HG03378 (cell line): ENCODE data around the gene GTF3C2.
A peak's percentile ranks its signal among the peaks of the same experiment; 100 is the strongest.
"Not testable (repeated sequence)": the region's sequence is repeated elsewhere in the genome, so short reads cannot be mapped to it uniquely, and the experiment has no call there.

ENCODE experiments used
- ATAC-seq: cut with Tn5 transposase; IDR thresholded peaks from one replicate; pipeline ENCODE4 v1.9.1; 2021; ENCODE audit warnings: mild to moderate bottlenecking, moderate library complexity; ENCODE audit not compliant: unreplicated experiment

Gene GTF3C2

DNA sequence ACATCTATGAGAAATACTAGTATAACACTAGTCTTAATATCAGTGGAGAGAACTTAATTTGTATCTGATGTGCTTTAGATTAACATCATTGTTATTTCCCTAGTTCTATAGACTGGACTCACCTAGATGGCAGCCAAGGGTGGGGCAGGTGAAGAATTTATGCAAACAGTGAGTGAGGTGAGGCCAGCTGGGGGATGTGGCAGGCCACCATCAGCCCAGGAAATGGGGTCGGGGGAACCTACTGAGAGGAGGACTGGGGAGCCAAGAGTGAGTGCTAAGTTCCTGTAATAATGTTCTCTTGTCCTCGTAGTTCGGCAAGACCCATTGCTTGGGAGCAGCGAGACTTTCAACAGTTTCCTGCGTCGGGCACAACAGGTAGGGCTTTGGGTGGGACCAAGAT, 16.4 kb upstream of the GTF3C2 start:
- ATAC-seq, result no peak

DNA sequence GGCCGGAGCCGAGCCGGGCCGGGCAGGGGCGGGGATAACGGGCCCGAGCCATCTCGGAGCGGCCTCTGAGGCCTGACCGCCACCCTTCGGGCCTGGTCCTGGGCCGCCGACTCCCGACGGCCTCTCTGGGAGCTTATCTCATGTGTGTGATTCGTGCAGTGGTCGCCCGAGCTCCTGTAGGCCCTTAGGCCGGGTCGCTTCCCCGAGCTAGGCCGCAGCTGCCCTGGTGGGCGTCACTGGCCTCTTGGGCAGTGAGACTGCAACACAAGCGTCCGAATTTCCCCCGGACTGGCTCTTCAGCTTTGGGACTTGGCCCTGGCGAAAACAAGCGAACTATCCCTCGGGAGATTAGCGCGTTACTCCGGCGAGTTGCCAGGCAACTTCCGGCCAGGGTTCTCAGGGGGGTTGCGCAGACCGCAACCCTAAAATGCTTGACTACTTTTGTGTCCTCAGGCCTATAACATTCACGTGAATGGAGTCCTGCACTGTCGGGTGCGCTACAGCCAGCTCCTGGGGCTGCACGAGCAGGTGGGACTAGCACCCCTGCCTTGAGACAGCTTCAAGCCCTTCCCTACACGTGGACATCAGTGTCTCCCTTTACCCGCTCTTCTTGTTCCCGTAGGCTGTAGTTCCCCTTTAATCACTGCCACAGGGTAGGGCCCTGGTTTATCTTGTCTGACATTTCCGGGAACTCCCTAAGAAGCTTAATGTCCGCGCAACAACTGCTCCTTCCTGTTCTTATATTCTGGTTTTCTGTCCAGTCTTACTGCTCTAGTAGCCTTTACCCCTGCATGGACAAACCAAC, 14.5 kb upstream of the GTF3C2 start:
- ATAC-seq, result peak; percentile 23

DNA sequence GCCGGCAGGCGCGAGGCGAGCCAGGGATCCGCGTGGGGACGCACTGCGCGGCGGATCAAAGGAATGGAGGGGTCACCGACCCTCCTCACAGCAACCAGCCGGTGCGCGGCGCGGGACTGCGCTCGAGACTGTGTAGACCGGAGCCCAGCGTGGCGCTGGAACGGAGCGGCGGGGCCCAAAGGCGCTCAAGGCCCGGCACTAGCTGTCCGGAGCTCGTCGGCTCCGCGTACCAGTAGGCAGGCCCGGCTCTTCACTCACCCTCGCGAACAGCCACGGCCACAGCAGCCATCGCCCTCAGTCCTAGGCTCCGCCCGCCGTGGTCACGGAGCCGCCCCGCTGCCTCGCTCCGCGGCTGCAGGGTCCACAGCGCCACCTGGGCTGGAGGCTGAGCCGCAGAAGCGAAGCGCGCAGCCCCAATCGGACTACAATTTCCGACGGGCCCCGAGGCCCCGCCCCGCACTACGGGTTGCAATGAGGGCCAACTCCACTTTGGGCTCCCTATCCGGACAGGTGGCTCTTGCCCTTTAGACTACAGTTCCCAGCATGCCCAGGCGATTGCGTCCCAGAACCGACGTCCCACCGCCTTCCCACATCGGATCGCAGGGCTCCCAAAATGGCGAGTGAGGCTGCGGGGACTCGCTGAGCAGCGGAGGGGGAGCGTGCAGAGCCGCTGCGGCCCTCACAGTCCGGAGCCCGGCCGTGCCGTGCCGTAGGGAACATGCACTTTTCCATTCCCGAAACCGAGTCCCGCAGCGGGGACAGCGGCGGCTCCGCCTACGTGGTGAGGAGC, 13.7 kb upstream of the GTF3C2 start, which contains the start of the genes EIF2B4 and SNX17:
Gene EIF2B4 (minus strand): TSS at position 313 of the 790 bp plus-strand sequence. CDS start 24 bp downstream, at position 289.
Gene SNX17 (plus strand): TSS at position 591 of the 790 bp plus-strand sequence. CDS start 128 bp downstream, at position 719.
- ATAC-seq, result peak; percentile 90

DNA sequence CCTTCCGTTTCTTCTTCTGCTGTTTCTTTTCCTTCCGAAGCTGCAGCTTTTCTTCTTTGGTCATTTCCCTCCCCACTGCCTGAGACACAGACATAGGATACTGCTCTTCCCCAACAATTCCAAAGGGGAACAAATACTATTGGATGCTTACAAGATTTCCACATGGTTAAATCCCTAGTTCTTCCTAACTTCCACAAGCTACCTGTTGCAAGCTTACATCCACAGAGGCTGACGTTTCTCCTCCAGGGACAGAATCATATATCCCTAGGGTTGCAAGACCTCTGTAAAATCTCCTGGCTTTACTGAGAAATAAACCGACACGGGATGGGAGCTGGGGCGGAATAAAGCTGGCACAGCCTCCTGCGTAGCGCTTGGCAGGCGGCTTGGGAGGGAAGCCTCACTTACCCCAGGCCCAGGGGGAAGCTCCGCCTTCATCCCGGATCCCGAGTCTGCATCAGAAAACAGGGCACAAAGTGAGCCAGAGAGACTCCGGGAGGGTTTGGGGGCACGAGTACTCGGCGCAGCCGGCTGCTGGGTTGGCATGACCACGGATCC, 13.0 kb upstream of the GTF3C2 start:
- no peak for ATAC-seq

DNA sequence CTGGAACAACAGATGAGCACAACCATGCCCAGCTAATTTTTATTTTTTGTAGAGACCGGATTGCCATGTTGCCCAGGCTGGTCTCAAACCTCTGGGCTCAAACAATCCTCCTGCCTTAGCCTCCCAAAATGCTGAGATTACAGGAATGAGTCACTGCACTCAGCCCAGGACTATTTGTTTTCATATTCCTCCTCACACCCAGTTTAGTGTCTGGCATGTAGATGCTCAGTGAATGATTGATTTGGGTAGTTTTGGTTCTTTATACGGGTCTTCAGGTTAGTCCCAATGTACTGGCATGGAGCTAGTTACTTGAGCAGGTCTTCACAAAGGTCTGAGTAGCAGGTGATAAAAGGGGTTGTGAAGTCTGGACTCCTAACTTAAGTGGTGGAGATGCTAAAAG, 7.4 kb upstream of the GTF3C2 start:
- ATAC-seq, result no peak

DNA sequence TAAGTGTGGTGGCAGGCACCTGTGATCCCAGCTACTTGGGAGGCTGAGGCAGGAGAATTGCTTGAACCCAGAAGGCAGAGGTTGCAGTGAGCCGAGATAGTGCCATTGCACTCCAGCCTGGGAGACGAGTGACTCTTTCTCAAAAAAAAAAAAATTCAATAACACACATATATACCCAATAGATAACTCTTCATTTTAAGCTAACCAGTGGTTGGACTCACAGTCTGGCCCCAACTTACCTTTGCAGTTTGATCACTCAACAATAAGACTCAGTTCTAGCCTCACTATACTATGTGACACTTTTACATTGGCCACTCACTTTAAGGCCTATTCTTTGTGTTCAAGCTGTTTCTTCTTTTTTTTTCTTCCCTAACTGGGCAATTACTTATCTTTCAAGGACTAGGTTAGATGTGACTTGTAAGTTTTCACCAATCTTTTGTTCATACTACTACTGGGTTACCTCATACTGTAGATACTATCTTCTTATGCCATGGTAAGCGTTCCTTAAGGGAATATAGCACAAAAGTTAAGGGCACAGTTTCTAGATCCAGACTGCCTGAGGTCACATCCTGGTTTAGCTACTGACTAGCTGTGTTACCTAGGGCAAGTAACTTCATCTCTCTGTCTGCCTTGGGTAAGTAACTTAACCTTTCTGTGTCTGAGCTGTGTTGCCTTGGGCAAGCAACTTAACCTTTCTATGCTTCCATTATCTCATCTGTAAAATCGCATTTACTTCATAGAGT, 6.3 kb upstream of the GTF3C2 start:
- ATAC-seq, result no peak

DNA sequence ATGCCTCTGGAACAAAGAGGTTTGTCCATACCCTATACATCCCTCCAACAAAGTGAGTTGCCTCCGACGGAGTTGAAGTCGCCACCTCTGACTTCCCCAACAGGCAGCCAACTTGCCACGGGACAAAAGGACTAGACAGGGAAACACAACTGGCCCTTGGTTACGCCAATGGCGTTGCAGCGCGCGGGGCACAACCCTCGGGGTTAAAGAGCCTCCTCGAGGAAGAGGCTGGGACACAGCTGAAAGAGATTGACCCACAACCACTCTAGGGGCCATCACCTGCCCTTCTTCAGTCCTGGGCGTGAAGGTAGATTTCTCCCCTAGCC, 545 bp downstream of the GTF3C2 start:
- peak; percentile 29 for ATAC-seq

DNA sequence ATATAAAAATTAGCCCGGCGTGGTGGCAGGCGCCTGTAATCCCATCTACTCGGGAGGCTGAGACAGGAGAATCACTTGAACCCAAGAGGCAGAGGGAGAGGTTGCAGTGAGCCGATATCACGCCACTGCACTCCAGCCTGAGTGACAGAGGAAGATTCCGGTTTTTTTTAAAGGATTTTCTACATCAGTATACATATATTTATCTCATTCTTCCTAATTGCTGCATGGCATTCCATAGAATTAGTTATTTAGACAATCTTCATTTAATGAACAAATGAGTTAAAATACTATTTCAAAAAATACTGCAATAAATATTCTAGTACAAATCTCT, 2.0 kb downstream of the GTF3C2 start:
- no peak for ATAC-seq

DNA sequence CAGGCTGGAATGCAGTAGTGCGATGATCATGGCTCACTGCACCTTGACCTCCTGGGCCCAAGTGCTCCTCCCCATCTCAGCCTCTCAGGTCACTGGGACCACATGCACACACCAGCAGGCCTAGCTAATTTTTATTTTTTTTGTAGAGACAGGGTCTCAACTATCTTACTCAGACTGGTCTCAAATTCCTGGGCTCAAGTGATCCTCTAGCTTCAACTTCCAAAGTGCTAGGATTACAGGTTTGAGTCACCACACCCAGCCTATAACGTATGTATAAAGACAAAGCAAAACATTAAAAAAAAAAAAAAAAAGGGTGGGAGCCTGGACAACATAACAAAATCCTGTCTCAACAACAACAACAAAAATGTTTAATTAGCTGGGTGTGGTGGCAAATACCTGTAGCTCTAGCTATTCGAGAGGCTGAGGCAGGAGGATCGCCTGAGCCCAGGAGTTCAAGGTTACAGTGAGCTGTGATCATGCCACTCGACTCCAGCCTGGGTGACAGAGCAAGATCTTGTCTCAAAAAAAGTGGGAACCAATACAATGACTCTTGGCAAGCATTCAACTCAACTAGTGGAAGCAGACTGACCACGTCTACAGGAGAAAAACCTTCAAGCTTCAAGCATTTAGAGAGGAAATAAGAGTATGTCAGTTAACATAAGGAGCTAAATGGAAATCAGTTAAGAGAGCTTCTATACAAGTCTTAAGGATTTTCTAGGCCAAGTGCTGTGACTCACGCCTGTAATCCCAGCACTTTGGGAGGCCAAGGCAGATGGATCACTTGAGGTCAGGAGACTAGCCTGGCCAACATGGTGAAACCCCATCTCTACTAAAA, 2.6 kb downstream of the GTF3C2 start:
- ATAC-seq, result no peak

DNA sequence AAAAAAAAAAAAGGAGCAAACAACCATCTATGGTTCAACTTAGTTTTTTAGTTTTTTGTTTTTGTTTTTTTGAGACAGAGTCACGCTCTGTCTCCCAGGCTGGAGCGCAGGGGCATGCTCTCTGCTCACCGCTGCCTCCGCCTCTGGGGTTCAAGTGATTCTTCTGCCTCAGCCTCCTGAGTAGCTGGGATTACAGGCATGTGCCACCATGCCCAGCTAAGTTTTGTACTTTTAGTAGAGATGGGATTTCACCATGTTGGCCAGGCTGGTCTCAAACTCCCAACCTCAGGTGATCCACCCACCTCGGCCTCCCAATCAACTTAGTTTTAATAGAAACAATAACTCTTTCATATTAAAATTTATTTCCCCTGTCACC, 3.2 kb downstream of the GTF3C2 start:
- ATAC-seq, result not testable (repeated sequence)

DNA sequence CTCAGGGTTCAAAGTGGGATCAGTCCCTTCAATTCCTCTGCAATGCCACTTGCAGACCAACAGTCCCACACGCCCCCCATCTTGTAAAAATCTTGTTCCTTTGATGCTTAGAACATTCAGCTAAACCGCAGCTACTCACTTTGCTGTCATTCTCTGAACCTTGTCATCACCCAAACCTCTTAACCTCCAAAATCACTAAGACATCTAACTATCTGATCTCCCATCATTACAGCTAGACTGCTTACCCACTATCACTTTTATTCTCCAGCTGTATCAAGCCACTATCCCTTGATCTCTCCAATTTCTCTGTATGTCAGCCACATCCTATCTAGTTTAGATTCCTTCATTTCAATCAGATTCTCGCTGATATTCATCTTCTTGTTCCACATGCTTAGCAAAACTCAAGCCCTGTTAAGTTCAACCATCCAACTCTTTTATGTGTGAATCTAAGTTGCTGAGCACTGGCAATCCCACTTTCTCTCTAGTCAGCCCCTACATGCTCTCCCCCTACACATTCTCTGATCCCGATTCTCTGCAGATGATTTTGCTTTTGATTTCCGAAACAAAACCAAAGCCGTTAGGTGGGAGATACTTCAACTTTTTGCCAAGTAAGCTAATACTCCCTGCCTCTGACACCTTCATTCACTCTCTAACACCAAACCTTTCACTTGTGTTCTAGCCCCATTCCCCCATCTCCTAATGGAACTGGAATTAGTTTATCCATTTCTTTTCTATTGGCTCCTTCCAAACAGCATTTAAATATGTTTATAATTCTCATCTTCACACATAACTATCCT, 4.6 kb downstream of the GTF3C2 start:
- no peak for ATAC-seq

DNA sequence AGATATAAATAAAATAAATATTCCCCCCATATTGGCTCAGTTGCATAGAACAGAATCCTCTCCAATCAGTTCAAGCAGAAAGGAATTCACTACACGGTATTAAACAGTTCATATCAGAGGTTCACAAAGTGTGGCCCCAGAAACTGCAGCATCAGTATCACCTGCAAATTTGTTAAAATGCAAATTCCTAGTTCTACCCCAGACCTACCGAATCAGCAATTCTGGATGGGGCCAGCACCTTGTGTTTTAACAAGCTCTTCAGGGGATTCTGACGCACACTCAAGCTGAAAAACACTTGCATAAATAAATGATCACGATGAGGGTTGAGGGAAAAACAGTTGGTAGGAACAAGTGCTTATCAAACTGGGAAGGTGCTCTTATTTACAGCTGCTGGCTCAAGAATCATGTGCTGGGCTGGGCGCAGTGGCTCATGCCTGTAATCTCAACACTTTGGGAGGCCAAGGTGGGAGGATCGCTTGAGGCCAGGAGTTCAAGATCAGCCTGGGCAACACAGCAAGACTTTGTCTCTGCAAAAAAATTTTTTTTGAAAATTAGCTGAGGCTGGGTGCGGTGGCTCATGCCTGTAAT, 6.4 kb downstream of the GTF3C2 start:
- no peak for ATAC-seq

DNA sequence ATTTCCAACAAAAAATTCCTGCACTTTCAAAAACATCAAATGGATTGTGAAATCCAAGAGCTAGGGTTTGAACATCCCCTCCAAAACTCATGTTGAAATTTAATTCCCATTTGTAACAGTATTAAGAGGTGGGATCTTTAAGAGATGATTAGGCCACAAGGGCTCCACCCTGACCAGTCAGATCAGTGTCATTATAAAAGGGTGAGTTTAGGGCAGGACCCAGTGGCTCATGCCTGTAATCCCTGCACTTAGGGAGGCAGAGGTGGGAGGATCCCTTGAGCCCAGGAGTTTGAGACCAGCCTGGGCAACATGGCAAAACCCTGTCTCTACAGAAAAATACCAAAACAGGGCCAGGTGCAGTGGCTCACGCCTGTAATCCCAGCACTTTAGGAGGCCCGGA, 8.9 kb downstream of the GTF3C2 start:
- no peak for ATAC-seq

DNA sequence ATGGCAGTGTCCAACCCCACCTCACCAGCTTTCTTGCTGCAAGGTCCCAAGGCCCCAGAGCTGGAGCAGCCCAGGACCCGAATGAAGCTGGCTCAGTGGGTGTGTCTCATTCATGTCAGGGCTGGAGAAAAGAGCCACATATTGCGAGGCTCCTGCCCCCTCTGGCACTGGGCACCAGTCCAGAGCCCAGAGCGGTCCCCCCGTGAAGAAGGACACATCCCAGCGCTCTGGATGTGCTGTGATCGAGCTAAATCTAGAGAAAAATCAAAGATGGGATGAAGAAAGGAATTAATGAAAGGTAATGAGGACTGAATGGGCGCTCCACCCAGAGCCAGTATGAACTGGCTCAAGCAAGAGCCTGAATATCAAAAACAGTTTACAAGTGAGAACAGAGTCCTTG, 20.4 kb downstream of the GTF3C2 start:
- no peak for ATAC-seq

DNA sequence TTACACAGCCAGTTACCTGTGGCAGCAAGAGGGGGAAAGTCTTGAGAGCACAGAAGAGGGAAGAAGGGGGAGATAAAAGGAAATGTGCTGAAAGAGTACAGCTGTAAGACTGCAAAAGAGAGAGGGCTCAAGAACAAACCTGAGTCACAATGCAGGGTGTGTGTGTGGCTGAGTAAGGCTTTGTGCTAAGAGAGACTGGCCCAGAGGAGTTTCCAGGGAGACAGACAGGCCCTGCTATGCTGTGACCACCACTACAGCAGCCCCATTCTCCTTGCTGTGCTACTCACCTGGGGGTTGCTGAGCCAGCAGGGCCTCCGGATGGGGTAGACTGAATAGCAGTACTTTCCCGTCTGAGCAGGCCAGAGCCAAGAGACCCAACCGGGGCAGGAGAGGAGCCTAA, 21.3 kb downstream of the GTF3C2 start:
- no peak for ATAC-seq

DNA sequence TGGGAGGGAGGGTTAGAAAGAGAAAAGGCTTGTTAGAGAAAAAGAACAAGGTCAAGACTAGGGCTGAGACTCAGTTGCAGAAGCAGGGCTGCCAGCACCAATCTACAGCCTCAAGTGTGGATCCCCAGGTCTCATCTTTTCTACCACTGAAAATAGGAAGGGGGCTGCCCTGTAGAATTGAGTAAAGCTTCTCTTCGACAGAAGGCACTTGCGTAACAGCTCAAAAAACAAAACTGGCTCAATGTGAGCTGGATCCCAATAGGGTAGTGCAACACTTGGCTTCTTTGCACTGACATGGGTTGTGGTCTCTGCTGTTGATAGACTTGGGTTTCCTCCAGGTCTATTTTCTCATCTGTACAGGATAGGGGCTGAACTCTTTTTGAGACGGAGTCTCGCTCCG, 31.8 kb downstream of the GTF3C2 start:
- ATAC-seq, result no peak

DNA sequence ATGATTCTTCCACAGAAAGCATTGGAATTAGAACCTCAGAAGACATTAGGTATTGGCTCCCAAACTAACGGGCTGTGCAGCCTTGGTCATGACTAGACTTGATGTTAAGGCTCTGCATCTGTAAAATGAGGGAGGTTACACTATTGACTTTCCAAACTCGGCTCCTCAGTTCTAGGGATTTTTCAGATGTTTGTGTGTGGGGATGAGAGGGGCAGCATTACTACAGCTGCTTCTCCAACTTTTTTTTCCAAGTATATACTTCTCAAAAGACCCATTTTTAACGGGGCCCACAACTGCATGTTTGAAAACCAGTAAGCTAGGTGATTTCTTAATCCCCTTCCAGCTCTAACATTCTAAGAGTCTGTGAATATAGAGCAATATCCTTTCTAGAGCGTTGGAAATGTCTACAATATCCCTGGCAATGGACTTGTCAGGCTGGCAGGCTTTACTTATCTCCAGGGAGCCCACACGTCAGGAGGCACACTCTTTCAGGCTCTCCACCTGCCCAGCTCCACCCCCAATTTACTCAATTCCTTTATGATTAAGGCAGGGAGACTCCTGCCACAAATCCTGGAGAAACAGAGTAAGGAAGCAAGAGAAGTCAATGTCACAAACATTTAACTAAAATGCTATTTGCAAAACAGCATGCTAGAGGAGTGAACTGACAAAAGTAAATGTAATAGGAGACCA, 32.8 kb downstream of the GTF3C2 start:
- ATAC-seq, result no peak

DNA sequence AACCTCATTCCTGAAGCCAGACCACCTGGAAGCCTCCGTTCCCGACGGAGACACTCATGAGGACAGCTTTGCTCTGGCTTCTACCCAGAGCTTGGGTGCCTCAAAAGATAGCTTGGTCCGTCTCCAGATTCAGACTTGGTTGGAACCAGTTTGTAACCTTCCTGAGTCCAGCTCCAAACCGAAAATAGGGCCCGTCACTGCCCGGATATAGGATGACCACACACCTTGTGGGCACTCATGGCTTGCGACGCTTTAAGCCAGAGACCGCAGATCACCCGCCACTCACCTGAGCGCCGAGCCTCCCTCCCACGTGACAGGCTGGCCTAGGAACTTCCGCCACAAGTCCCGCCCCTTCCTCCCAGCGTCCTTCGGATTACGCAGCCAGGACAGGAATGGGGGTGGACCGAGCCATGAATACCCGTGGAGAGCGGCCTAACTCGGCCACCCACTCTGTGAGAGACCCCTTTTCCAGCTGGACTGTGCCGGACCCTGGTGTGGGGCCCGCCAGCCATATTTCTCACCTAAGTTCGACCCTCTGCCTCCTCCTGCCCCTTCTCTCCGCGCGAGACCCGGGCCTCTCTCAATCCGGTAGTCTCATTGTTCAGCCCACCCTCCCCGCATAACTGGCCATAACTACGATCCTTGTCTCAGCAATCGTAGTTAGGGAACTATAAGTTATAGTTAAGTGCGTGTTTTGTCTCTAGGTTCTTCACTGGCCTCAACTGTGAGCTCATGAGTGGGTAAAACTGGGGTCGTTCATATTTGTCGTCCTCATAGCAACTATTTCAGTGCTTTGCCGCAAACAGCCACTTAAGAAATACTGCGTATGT, 33.6 kb downstream of the GTF3C2 start, which contains the start of gene MPV17:
Gene MPV17 (minus strand): TSS at position 332 of the 830 bp plus-strand sequence. CDS start 580 bp downstream, outside the sequence.
- peak; percentile 79 for ATAC-seq
